HG02759 (cell line): ENCODE data around the gene CENPF.
"Not testable (repeated sequence)": the region's sequence is repeated elsewhere in the genome, so short reads cannot be mapped to it uniquely, and the experiment has no call there.

ENCODE experiments used
- ATAC-seq: cut with Tn5 transposase; IDR thresholded peaks from one replicate; pipeline ENCODE4 v1.9.1; 2021; ENCODE audit warnings: mild to moderate bottlenecking, moderate library complexity; ENCODE audit not compliant: unreplicated experiment

CENPF gene

DNA sequence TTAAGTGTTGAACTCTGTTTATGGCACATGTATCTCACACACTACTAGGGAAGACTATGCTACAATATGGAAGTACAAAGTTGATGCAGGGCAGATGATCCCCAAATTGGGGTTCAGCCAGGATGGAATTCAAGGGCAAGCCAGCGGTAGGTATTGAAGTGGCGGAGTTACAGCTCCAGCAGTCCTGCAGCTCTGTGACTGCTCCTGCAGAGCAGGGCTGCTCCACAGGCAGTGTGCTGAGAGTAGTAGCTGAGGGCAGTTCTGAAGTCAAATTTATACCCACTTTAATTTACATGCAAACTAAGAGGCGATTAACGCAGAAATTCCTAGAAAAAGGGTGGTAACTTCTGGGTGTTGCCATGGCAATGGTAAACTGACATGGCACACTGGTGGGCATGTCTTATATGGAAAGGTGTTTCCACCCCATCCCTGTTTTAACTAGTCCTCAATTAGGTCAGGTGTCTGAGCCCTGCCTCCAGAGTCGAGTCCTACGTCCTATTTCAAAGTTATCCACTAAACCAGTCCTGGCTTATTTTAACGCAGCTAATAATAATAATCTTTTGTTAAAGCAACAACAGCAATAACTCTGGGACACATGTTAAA, 20.6 kb upstream of the CENPF start:
- no peak for ATAC-seq

DNA sequence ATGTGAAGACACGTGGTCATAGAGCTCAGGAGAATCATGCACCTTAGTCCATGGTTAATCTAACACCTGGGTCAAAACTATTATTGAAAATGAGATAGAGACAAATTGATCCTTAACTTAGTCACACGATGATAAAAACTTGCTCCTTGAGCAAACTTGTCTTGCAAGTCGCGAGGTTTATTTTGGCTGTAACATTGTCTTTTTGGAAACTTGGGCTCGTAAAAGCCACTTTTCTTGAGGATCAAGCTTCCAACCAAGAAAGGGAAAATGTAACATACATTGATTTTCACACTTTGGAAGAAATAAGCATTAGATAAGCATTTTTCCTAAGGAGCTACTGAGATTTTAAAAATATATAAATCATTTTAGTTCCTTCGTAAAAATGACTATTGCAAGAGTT, 19.9 kb upstream of the CENPF start:
- ATAC-seq: no peak

DNA sequence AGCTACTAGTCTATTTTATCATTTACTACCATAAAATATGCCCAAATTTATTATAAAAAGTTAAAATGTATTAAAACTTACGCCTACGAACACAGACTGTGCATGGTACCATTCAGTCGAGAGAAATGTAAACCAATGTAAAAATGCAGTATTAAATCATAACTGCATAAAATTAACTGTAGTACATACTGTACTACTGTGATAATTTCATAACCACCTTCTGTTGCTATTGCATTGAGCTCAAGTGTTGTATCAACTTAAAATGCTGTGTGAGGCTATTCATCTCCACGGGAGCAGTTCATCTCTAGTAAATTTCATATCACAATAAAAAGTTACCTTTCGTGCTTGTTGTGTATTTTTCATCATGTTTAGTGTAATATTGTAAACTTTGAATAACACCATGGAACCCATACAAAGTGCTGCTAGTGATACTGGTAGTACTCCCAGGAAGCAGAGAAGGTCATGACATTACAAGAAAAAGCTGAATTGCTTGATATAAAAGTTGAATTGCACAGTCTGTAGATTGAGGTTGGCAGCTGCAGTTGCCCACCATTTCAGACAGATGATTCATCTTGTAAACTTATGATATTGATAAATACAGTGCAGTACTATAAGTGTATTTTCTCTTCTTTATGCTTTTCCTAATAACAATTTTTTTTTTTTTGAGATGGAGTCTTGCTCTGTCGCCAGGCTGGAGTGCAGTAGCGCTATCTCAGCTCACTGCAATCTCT, 19.0 kb upstream of the CENPF start:
- ATAC-seq: no peak

DNA sequence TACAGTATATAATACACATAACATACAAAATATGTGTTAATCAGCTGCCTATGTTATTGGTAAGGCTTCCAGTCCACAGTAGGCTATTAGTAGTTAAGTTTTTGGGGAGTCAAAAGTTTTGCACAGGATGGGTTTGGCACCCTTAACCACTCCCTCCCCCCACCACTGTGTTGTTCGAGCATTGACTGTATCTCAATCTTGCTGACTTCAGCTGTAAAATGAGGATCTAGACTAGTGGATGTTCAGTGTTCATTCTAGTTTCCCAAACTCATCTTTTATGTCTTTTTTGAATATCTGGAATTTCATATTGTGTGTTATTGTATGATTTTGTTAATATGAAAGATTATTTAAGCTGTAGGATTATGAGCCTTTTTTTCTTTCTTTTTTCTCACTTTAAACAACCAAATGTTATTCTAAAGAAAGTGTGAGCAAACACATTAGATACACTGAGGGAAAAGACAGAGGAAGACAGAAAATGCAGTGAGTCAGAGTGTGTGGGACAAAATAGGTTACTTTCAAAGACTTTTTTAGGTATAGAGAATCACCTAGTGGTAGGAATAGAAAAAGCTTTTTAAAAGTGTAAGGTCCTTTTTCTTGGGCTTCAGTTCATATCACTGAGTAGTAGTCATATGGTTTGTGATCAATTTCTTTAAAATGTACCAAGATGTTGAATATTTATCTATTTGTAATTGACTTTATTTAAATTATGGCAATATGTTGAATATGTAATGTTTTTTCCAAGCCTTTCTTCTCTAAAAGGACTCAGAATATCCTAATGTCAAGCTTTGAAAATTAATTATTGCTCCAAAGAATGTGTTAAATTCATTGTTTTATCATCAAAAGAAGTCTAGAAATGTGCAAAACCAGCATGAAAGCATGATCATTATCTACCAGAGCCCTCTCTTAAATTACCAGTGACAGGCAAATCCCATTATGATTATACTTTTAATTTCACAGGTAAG, 17.9 kb upstream of the CENPF start:
- peak; percentile 66 for ATAC-seq

DNA sequence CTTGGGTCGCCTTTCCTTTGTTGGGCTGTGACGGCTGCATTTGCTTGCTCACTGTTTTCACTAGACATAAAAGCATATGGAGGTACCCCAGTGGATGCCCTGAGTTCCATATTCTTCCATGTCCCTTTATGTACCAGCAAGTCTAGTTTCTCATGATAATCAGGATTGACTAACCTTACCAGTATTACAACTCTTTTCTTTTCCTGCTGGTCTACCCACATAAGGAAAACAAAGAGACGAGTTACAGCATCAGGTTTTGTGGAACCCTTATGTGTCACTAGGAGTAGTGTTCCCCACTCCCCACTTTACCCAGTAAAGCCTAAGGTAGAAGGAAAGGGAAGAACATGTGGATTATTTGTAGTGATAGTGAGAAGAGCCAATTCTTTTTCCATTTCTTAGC, 16.4 kb upstream of the CENPF start:
- no peak for ATAC-seq

DNA sequence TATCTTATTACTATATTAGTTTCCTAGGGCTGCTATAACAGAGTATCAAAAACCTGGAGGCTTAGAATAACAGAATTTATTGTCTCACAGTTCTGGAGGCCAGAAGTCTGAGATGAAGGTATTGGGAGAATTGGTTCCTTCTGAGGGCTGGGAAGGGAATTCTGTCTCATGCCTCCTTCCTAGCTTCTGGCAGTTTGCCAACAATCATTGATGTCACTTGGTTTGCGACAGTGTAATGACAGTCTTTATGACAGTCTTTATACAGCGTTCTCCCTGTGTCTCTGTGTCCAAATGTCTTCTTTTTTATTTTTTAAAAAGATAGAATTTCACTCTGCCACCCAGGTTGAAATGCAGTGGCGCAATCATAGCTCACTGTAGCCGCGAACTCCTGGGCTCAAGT, 15.8 kb upstream of the CENPF start:
- ATAC-seq: no peak

DNA sequence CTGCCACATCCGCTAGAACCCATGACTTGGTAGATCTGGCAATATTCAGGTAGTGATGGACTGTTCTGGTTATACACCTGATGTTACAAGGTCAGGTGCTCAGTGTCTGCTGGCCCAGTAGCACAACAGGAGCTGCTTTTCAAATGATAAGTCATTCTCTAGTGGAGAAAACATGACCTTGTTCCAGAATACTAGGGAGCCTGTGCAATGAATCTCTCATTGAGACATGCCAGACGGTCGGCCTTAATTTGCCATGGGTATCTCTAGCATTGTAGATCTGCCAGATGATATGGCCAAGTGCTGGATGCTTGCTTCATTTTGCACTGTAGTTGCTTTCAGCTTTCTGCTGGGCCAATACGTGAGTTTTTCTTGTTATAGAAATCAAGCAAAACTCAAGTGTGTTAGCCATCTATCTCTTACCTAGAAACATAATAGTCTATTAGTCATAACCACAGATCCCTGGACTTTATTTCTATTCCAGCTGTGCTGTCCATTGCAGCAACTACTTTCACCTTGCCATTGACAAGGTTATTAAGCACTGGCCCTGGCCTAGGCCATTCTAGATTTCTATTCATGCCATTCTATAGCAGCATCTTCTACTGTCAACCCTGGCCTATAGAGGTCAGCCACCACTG, 13.9 kb upstream of the CENPF start:
- no peak for ATAC-seq

DNA sequence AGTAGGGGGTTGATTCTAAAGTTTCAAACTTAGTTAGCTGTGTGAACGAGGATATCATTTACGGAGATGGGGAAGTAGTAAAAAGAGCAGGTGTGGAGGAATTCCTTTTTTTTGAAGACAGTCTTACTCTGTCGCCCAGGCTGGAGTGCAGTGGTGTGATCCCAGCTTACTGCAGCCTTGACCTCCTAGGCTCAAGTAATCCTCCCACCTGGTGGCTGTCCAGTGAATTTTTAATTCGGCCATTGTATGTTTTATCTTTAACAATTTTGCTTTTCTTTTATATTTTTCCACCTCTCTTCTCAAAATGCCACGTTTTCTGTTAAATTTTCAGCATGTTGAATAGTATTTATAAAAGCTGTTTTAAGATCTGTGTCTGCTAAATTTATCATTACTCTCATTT, 12.3 kb upstream of the CENPF start:
- ATAC-seq: no peak

DNA sequence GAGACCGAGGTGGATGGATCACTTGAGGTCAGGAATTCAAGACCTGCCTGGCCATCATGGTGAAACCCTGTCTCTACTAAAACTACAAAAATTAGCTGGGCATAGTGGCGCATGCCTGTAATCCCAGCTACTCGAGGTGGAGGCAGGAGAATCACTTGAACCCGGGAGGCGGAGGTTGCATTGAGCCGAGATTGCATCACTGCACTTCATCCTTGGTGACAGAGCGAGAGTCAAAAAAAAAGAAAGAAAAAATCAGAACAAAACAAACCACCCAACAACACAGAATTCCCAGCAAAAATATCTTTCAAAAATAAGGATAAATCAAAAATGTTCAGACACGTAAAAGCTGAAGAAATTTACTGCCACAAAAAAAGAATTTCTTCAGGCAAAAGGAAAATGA, 11.1 kb upstream of the CENPF start:
- not testable (repeated sequence) for ATAC-seq

DNA sequence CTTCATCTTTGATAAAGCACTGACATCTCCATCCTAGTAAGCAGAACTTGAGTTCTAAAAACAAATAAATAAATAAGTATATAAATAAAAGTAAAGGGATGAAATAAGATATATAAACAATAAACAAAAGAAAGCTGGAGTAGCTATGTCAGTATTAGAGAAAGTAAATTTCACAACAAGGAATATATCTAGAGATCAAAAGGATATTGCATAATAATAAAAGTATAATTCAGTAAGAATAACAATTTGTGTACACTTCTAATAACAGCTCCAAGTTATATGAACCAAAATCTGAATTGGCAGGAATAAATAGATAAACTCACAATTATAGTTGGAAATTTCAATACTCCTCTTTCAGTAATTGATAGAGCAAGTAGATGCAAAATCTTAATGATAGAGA, 9.8 kb upstream of the CENPF start:
- no peak for ATAC-seq

DNA sequence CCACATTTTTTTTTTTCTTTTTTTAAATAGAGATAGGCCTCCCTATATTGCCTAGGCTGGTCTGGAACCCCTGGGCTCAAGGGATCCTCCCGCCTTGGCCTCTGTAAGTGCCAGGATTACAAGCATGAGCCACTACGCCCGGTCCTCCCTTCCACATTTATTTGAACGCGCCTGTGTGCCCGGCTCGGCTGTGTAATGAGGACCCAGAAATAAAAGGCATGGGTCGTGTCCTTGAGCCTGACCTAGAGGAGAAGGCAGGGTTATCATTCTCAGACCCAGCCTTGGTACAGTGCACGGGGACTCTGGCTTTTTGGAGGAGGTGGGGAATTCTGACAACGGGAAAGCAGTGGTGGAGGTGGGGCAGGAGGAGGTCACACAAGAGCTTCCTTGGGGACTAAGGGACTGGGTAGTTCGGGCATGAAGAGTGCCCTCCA, 841 bp downstream of the CENPF start:
- ATAC-seq: no peak

DNA sequence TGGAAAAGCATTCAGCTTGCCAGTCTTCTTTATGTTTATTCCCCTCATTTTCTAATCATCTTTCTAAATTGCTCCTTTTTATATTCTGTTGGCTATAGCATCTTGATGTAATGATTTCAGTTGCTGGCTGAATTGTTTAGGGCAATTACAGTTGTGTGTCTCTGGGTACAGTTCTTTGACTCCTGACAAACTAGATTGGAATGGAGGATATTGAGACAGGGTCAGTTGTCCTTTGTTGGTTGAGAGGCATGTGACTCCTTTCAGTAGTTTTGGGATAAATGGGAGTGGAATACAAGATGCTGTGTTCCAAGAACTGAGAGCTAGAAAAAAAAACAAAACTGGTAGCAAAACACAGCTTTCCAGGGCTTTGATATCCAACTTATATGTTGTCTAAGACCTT, 1.5 kb downstream of the CENPF start:
- no peak for ATAC-seq

DNA sequence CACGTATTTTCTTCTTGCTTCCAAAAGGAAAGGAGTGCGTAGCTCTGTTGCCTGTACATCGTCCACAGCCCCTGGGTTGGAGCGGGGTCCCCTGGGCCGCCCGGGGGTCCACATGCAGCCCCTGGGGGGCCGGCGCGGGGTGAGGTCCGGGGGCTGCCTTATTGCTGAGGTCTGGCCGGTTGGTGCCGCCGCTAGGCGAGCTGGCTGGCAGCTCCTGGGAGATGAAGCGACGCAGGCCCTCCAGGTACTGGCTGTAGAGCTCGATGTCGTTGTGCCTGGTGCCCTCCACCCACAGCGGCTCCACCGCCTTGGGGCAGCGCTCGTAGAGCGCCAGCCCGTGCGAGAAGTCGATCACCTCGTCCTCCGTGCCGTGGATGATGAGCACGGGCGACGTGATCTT, 2.5 kb downstream of the CENPF start:
- ATAC-seq: not testable (repeated sequence)

DNA sequence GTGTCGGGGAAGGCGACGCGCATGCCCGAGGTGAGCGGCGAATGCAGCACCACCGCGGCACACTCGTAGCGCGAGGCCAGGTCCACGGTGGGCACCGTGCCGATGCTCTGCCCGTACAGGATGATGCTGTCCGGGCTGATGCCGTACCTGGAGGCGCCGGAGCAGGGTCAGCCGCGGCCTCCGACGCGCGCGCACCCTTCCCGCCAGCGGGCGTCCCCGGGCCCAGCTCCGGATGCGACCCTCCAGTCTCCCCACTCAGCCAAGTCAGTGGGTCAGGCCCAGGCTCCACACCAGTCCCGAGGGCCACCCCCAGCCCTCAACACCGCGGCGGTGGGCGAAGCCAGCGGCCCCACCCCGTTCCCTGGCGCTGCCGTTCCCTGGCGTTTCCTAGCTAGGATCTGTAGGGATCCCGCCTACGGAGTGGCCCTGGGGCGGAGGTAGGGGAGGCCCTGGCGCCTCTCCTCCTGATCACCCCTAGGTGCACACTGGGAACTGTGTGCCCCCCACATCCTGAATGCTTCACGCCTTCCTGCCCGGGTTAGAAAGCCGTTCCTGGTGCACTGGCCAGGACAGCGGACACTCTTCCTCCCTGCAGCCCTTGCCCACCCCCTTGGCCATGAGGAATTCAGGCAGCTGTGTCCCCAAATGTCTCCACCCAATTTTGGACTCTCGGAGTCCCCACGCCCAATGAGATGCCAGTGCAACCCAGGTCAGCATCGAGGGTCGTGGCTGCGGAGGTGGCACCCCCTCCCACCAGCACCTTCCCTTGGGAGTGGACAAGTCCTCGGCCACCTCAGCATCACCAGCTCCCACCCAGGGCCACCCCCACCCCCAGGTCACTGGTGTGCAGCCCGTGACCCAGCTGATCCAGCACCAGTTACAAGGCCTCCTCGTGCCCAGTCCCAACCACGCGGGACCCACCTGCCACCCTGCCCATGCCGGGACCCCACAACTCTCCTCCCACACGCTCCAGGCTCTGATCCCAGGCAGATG, 3.2 kb downstream of the CENPF start:
- not testable (repeated sequence) for ATAC-seq

DNA sequence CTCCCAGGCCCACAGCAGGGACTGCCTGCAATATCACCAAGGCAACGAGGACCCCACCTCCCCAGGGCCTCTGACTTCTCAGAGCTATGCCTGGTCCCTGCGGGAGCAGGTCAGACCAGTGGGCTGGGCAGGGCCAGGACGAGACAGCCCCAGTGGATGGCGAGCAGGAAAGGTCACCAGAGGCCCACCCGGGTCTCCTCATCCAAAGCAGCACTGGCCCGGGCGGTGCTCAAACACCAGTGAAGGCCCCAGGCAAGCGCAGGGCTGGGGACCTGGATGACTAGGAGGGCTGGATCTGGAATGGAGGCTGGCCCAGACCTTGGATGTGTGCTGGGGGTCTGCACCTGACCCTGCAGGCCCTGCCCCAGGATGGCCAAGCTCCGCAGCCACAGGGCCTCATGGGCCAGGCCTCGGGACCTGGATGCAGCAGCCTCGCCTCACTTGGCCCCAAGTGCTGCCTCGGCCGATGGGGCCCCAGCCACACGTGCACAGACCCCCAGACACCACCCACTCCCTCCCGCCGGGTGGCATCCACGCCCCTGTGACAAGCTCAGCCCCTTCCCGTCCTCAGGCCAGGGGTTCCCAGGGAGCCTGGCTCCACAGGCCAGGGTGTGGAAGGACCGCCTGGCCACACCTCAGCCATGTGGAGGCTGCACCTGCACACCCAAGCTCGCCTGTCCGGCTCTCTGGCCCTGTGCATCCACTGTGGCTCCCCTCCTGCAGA, 4.7 kb downstream of the CENPF start:
- not testable (repeated sequence) for ATAC-seq

DNA sequence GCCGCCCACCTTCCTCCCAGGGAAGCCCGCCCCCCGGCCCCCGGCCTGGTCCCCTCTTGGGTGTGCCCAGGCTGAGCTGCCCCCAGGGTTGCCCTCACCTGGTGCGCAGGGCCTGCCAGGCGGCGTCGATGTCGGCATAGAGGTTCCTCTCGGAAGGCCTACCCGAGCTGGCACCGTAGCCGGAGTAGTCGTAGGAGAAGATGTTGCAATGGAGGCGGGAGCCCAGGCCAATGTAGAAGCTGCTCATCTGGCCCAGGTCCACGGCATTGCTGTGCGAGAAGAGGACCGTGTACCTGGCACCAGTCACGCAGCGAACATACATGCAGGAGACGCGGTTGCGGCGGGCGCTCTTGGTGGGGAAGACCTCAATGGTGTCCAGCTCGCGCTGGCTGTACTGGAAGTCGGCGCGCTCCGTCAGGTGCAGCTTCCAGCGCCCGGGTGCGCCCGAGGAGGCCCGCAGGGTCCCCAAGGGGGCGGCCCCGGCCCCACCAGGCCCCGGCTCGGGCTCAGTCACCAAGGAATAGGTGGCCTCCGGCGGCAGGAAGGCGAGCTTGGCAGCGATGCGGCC, 5.3 kb downstream of the CENPF start:
- not testable (repeated sequence) for ATAC-seq

DNA sequence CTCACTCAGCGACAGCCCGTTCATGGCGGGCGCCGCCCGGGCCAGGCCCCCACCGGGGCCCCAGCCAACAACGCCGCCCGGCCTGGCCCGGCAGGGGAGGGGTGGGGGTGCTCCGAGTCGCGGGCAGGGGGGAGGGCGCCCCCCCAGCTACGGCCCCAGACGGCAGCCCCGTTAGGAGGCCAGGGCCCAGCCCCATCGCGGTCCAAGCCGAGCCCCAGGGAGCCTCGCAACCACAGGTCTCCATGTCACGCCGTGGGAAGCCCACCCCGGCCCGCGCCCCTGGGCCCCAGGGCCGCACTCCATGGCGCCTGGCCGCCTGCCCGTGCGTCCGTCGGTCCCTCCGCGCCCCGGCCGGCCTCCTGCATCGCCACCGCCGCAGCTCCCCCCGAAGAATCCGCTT, 5.8 kb downstream of the CENPF start:
- ATAC-seq: not testable (repeated sequence)

DNA sequence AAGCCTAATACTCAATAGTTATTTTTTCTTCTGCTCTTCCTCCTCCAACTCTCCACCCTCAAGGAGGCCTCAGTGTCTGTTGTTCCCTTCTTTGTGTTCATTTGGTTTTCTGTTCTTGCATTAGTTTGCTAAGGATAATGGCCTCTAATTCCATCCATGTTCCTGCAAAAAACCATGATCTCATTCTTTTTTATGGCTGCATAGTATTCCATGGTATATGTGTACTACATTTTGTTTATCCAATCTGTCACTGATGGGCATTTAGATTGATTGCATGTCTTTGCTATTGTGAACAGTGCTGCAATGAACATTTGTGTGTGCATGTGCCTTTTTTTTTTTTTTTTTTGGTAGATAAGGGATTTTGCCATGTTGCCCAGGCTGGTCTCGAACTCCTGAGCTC, 6.7 kb downstream of the CENPF start:
- no peak for ATAC-seq

DNA sequence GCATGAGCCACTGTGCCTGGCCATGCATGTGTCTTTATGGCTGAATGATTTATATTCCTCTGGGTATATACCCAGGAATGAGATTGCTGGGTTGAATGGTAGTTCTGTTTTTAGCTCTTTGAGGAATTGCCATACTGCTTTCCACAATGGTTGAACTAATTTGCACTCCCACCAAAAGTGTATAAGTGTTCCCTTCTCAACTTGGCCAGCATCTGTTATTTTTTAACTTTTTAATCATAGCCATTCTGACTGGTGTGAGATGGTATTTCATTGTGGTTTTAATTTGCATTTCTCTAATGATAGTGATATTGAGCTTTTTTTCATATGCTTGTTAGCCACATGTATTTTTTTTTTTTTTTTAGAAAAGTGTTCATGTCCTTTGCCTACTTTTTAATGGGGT, 7.1 kb downstream of the CENPF start:
- ATAC-seq: not testable (repeated sequence)
